Choroid plexus epithelial cell (primary cell): ENCODE results near the gene KCNH2.
"Not testable (repeated sequence)": the region's sequence is repeated elsewhere in the genome, so short reads cannot be mapped to it uniquely, and the experiment has no call there.

Source experiments
- DNase-seq: peaks from one replicate; pipeline ENCODE4 v3.0.0-alpha.2; 2010; ENCODE audit warnings: low read depth
- H3K4me3 ChIP-seq: 2 replicates; pipeline ENCODE4 v1.5.1; 2011; ENCODE audit warnings: low read depth, mild to moderate bottlenecking, control low read depth, low read length, moderate library complexity
- CTCF ChIP-seq: conservative IDR thresholded peaks from 2 replicates; pipeline ENCODE4 v1.5.1; 2011; ENCODE audit warnings: low read depth, mild to moderate bottlenecking, control low read depth, inconsistent platforms, low read length, moderate library complexity

KCNH2 gene

GRCh38 chr7:150978126-150978789 lies at the start of gene KCNH2:
Gene KCNH2 (minus strand): TSS chr7:150978321. CDS start chr7:150977913, 408 bp downstream.
- no peak for TF ChIP-seq CTCF
- DNase-seq: no peak
- H3K4me3 ChIP-seq: peak within 1 kb of the TSS; percentile 26

GRCh38 chr7:151027728-151028130 lies 49.6 kb upstream of the KCNH2 start:
- not testable (repeated sequence) for DNase-seq
- peak overlapping the region; percentile 60 for H3K4me3 ChIP-seq

- DNase-seq, H3K4me3 ChIP-seq: not testable (repeated sequence)
Observed at GRCh38 chr7:151026771-151027727, 48.9 kb upstream of the KCNH2 start.

- no peak for DNase-seq
- no peak for TF ChIP-seq CTCF
Observed at GRCh38 chr7:151025924-151026671, 48.0 kb upstream of the KCNH2 start.

GRCh38 chr7:151024435-151025056 lies 46.4 kb upstream of the KCNH2 start, which contains the start of gene ATG9B:
Gene ATG9B (minus strand): TSS chr7:151024494. CDS start chr7:151024423, 71 bp downstream.
- H3K4me3 ChIP-seq: no peak within 1 kb of the TSS
- TF ChIP-seq CTCF: no peak
- DNase-seq: no peak

More at GRCh38 chr7:151025924-151026671, 48.0 kb upstream of the KCNH2 start:
- H3K4me3 ChIP-seq: no peak overlapping the region

GRCh38 chr7:151023232-151023631 lies 45.1 kb upstream of the KCNH2 start:
- H3K4me3 ChIP-seq: no peak overlapping the region
- DNase-seq: no peak
- TF ChIP-seq CTCF: no peak

- no peak for DNase-seq
- TF ChIP-seq CTCF: no peak
- H3K4me3 ChIP-seq: no peak overlapping the region
Observed at GRCh38 chr7:151020231-151020630, 42.1 kb upstream of the KCNH2 start.
